GM20000 (cell line): ENCODE measurements around the gene FAM83B.

Experiments
- DNase-seq: peaks from one replicate; pipeline ENCODE4 v3.0.0; 2012; ENCODE audit warnings: low spot score
- CTCF ChIP-seq: IDR thresholded peaks from 2 replicates; pipeline ENCODE4 v1.5.1; 2012; ENCODE audit warnings: mild to moderate bottlenecking, control low read depth; ENCODE audit errors: extremely low read depth, missing control alignments

The FAM83B gene

DNA sequence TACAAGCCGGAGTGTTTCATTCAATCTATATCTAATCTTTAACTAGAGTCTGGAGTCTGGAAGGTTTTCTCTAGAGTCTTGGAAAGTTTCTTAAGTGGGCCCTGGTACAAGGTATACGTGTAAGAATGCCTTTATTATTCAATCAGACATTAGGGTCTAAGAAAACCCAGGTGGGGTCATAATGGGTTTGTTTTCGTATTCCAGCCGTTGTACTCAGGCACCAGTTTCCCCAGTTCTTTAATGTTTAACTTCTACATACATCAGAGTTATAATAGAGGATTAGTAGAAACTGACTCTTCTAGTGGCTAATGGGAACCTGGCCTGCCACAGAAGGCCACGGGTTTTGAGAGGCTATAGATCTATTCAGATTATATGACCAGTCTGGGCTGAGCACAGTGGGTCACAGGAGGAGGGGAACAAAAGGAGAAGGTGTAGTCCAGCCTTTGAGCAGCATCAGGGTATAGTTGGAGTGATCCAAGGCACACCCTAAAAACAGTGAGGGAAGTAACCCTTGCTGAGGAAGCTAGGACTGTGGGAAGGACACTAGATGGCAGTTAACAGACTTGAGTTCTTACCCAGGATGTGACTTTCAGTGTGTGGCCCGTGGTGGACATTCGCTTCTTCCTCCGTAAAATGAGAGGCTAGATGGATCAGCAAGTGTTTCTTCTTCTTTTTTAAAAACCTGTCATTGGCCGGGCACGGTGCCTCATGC, 15.5 kb downstream of the FAM83B start:
- DNase-seq = no peak

GRCh38 chr6:54864272-54864671, 17.7 kb downstream of the FAM83B start:
- no peak for DNase-seq
- TF ChIP-seq CTCF = no peak

More for the DNA sequence above, 15.5 kb downstream of the FAM83B start:
- no peak for TF ChIP-seq CTCF

GRCh38 chr6:54865091-54865631, 18.6 kb downstream of the FAM83B start:
- TF ChIP-seq CTCF = no peak
- DNase-seq = no peak

DNA sequence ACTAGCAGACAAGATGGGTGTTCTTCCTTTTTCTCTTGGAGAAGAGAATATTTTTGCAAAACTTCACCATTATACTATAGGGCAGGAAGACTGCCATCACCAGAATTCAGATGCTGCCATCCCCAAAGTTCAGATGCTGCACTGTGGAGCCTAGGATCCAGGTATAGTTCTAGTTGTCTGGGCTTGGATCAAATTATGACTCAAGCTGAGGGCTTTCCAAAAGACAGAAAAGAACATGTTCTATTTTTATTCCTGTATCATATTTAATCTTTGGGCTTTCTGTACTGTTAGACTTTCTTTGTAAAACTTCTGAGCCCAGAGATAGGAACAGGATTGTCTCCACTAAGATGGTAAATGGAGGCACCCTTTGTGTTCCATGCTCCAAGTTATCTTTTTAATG, 22.0 kb downstream of the FAM83B start:
- no peak for TF ChIP-seq CTCF
- DNase-seq = no peak

DNA sequence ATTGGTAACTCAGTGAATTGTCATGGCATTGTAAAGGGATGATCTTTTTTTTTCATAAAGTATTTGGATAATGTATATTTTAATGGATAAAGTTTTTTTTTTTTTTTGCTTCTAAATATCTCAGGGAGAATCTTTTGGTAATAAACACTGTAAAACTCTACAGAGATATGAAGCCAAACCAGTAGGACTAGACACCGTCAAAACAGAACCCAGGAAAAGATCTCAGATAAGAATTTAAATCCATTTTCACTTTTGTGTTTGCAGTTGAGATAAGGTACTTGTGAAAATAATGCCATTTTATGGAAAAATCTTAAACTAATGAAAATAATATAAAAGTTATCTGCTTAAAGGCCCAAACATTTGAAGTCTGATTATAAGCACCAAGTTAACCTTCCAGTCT, 27.0 kb downstream of the FAM83B start:
- TF ChIP-seq CTCF = no peak
- DNase-seq = no peak

DNA sequence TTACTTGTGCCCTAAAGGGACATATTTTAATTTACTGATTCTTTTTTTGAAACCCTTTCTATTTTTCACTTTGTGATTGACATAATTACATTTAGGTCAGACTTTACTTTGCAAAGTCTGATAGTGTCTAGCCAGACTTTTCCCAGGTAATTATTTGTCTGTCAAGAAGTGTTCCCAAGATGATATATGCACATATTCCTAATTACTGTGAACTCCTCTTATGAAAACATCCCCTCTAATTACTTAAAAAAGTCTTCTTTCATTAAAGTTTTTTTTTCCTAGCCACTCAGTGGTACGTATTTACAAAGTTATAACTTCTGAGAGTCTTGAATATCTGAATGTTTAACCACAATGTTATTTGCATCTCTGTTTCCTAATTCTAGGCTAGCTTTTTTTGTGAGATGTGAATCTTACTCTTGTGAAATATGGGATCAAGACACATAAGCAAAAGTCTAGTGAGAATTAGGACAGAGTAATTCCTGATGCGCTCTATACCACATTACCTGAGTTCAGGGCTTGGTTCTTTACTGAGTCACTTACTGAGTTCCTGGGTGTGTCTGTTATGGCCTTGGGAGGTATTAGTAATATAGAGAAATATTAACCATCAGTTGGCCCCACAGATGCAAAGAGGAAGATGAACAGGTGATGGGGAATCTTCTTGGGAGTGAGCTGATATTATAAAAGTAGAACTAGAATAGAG, 27.9 kb downstream of the FAM83B start:
- TF ChIP-seq CTCF = no peak
- no peak for DNase-seq

GRCh38 chr6:54875539-54875938, 29.0 kb downstream of the FAM83B start:
- no peak for TF ChIP-seq CTCF
- no peak for DNase-seq
